Activated T-helper 2 cell treated with anti-CD3 and anti-CD28 coated beads, Interferon-gamma antibody, Interleukin-2, Interleukin-4, amounts not matched to agents 10 μg/mL and 5 μg/mL and 100 μg/mL, durations not matched to agents 14 hours and 24 hours and 36 hours (primary cell): ENCODE measurements around the gene USP17L26. TPM values are rescaled to one million over a fixed set of nuclear protein-coding genes. Genes with fewer than 3 reads are reported as not detected.
"Not testable (repeated sequence)": the region's sequence is repeated elsewhere in the genome, so short reads cannot be mapped to it uniquely, and the experiment has no call there.

Experiments
- DNase-seq: peaks from one replicate; pipeline ENCODE4 v3.0.0; 2021; ENCODE audit warnings: low spot score
- H3K27ac Mint-ChIP-seq: one replicate; pipeline ENCODE4 v1.8.0; 2021; ENCODE audit warnings: mixed read lengths
- H3K27me3 Mint-ChIP-seq: one replicate; pipeline ENCODE4 v1.8.0; 2021; ENCODE audit warnings: low read depth, mixed read lengths
- H3K36me3 Mint-ChIP-seq: one replicate; pipeline ENCODE4 v1.8.0; 2021; ENCODE audit warnings: low read depth, mixed read lengths
- H3K4me1 Mint-ChIP-seq: one replicate; pipeline ENCODE4 v1.8.0; 2021; ENCODE audit warnings: low read depth, mixed read lengths
- H3K4me3 Mint-ChIP-seq: one replicate; pipeline ENCODE4 v1.8.0; 2021; ENCODE audit warnings: low read depth, mild to moderate bottlenecking, moderate library complexity, mixed read lengths
- H3K9me3 Mint-ChIP-seq: one replicate; pipeline ENCODE4 v1.8.0; 2021; ENCODE audit warnings: mixed read lengths
- intact Hi-C: fragments of 100-400 bp; cut with micrococcal nuclease; formaldehyde crosslinking; loops from one replicate; pipeline ENCODE4 v1.15.1; 2023
- total RNA-seq: library from RNA; stranded (reverse); gene quantifications from 2 replicates; pipeline ENCODE4 v1.2.3, GENCODE V29; 2022

Gene USP17L26, protein sequence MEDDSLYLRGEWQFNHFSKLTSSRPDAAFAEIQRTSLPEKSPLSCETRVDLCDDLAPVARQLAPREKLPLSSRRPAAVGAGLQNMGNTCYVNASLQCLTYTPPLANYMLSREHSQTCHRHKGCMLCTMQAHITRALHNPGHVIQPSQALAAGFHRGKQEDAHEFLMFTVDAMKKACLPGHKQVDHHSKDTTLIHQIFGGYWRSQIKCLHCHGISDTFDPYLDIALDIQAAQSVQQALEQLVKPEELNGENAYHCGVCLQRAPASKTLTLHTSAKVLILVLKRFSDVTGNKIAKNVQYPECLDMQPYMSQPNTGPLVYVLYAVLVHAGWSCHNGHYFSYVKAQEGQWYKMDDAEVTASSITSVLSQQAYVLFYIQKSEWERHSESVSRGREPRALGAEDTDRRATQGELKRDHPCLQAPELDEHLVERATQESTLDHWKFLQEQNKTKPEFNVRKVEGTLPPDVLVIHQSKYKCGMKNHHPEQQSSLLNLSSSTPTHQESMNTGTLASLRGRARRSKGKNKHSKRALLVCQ
- total RNA-seq, result not detected in 2 replicates

DNA sequence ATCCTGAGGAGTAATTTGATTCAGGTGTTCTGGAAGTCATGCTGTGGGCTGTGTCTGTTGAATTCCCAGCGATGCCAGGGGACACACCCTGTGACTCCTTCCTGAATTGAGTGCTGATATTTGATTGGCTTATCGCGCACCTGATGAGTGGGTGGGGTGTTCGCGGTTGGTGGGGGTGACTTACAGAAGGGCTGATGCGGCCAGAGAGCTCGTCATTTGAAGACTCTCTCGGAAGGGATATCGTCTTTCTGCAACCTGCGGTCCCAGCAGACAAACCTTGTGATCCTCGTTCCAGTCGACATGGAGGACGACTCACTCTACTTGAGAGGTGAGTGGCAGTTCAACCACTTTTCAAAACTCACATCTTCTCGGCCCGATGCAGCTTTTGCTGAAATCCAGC, at the start of gene USP17L26:
Gene USP17L26 (plus strand): TSS at position 301 of the 400 bp plus-strand sequence. CDS start 0 bp downstream, at position 301.
- H3K9me3 Mint-ChIP-seq, H3K27me3 Mint-ChIP-seq, H3K27ac Mint-ChIP-seq, H3K4me3 Mint-ChIP-seq, H3K4me1 Mint-ChIP-seq, DNase-seq, H3K36me3 Mint-ChIP-seq, intact Hi-C loops: not testable (repeated sequence)

- intact Hi-C loops, H3K27ac Mint-ChIP-seq, H3K27me3 Mint-ChIP-seq, H3K4me1 Mint-ChIP-seq, H3K9me3 Mint-ChIP-seq, H3K4me3 Mint-ChIP-seq, DNase-seq, H3K36me3 Mint-ChIP-seq: not testable (repeated sequence)
These were observed 10.3 kb upstream of the USP17L26 start for GRCh38 chr4:9324191-9324590.

GRCh38 chr4:9324865-9325264, 9.6 kb upstream of the USP17L26 start, which contains the start of gene USP17L24:
Gene USP17L24, plus strand, starts transcription at chr4:9325165. Its CDS starts 0 bp downstream, at chr4:9325165.
- H3K36me3 Mint-ChIP-seq, H3K4me3 Mint-ChIP-seq, H3K4me1 Mint-ChIP-seq, H3K27me3 Mint-ChIP-seq, H3K27ac Mint-ChIP-seq, DNase-seq, H3K9me3 Mint-ChIP-seq, intact Hi-C loops: not testable (repeated sequence)

GRCh38 chr4:9329611-9330010, 4.8 kb upstream of the USP17L26 start, which contains the start of gene USP17L25:
Gene USP17L25, plus strand, starts transcription at chr4:9329911. Its CDS starts 0 bp downstream, at chr4:9329911.
- H3K4me3 Mint-ChIP-seq, H3K36me3 Mint-ChIP-seq, DNase-seq, intact Hi-C loops, H3K4me1 Mint-ChIP-seq, H3K27ac Mint-ChIP-seq, H3K9me3 Mint-ChIP-seq, H3K27me3 Mint-ChIP-seq: not testable (repeated sequence)

DNA sequence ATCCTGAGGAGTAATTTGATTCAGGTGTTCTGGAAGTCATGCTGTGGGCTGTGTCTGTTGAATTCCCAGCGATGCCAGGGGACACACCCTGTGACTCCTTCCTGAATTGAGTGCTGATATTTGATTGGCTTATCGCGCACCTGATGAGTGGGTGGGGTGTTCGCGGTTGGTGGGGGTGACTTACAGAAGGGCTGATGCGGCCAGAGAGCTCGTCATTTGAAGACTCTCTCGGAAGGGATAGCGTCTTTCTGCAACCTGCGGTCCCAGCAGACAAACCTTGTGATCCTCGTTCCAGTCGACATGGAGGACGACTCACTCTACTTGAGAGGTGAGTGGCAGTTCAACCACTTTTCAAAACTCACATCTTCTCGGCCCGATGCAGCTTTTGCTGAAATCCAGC, 4.6 kb downstream of the USP17L26 start, which contains the start of gene USP17L5:
Gene USP17L5 (plus strand): TSS at position 301 of the 400 bp plus-strand sequence. CDS start 0 bp downstream, at position 301.
- H3K36me3 Mint-ChIP-seq, H3K27me3 Mint-ChIP-seq, H3K4me1 Mint-ChIP-seq, DNase-seq, intact Hi-C loops, H3K9me3 Mint-ChIP-seq, H3K27ac Mint-ChIP-seq, H3K4me3 Mint-ChIP-seq: not testable (repeated sequence)

DNA sequence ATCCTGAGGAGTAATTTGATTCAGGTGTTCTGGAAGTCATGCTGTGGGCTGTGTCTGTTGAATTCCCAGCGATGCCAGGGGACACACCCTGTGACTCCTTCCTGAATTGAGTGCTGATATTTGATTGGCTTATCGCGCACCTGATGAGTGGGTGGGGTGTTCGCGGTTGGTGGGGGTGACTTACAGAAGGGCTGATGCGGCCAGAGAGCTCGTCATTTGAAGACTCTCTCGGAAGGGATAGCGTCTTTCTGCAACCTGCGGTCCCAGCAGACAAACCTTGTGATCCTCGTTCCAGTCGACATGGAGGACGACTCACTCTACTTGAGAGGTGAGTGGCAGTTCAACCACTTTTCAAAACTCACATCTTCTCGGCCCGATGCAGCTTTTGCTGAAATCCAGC, 9.4 kb downstream of the USP17L26 start, which contains the start of gene USP17L27:
Gene USP17L27 (plus strand): TSS at position 301 of the 400 bp plus-strand sequence. CDS start 0 bp downstream, at position 301.
- intact Hi-C loops, H3K4me1 Mint-ChIP-seq, DNase-seq, H3K27ac Mint-ChIP-seq, H3K9me3 Mint-ChIP-seq, H3K36me3 Mint-ChIP-seq, H3K4me3 Mint-ChIP-seq, H3K27me3 Mint-ChIP-seq: not testable (repeated sequence)

- H3K27ac Mint-ChIP-seq, intact Hi-C loops, H3K9me3 Mint-ChIP-seq: not testable (repeated sequence)
These were observed 14.1 kb downstream of the USP17L26 start, which contains the start of gene USP17L28 for GRCh38 chr4:9348593-9348992. Gene USP17L28, plus strand, starts transcription at chr4:9348893. Its CDS starts 0 bp downstream, at chr4:9348893.

DNA sequence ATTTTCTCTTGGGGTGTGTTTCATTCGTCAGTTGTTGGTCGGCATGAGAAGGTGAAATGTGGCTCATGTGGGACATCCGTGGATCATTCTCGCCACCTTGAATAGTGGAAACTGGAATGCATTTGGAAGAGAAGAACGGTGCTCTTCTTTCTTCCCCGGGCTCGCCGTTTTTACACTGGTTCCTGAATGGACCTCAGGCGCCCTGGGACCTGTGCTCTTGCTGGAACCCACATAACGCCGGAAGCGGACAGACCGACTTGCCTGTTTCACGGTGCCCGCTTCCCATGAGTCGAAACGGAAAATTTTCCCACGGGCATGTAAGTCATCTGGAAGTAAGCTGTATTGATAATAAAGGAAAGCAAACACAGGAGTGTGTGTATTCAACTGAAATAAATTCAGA, 16.4 kb downstream of the USP17L26 start:
- H3K4me3 Mint-ChIP-seq, H3K4me1 Mint-ChIP-seq, H3K27me3 Mint-ChIP-seq, H3K27ac Mint-ChIP-seq, H3K9me3 Mint-ChIP-seq, intact Hi-C loops, H3K36me3 Mint-ChIP-seq, DNase-seq: not testable (repeated sequence)

More at GRCh38 chr4:9348593-9348992, 14.1 kb downstream of the USP17L26 start, which contains the start of gene USP17L28:
- not testable (repeated sequence) for DNase-seq, H3K4me3 Mint-ChIP-seq, H3K4me1 Mint-ChIP-seq, H3K36me3 Mint-ChIP-seq, H3K27me3 Mint-ChIP-seq

DNA sequence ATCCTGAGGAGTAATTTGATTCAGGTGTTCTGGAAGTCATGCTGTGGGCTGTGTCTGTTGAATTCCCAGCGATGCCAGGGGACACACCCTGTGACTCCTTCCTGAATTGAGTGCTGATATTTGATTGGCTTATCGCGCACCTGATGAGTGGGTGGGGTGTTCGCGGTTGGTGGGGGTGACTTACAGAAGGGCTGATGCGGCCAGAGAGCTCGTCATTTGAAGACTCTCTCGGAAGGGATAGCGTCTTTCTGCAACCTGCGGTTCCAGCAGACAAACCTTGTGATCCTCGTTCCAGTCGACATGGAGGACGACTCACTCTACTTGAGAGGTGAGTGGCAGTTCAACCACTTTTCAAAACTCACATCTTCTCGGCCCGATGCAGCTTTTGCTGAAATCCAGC, 18.9 kb downstream of the USP17L26 start, which contains the start of gene USP17L29:
Gene USP17L29 (plus strand): TSS at position 301 of the 400 bp plus-strand sequence. CDS start 0 bp downstream, at position 301.
- H3K4me1 Mint-ChIP-seq, H3K27me3 Mint-ChIP-seq, intact Hi-C loops, DNase-seq, H3K27ac Mint-ChIP-seq, H3K9me3 Mint-ChIP-seq, H3K36me3 Mint-ChIP-seq, H3K4me3 Mint-ChIP-seq: not testable (repeated sequence)

DNA sequence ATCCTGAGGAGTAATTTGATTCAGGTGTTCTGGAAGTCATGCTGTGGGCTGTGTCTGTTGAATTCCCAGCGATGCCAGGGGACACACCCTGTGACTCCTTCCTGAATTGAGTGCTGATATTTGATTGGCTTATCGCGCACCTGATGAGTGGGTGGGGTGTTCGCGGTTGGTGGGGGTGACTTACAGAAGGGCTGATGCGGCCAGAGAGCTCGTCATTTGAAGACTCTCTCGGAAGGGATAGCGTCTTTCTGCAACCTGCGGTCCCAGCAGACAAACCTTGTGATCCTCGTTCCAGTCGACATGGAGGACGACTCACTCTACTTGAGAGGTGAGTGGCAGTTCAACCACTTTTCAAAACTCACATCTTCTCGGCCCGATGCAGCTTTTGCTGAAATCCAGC, 28.4 kb downstream of the USP17L26 start, which contains the start of gene USP17L30:
Gene USP17L30 (plus strand): TSS at position 301 of the 400 bp plus-strand sequence. CDS start 0 bp downstream, at position 301.
- H3K4me3 Mint-ChIP-seq, DNase-seq, H3K27ac Mint-ChIP-seq, intact Hi-C loops, H3K4me1 Mint-ChIP-seq, H3K36me3 Mint-ChIP-seq, H3K9me3 Mint-ChIP-seq, H3K27me3 Mint-ChIP-seq: not testable (repeated sequence)

GRCh38 chr4:9379881-9380280, 45.4 kb downstream of the USP17L26 start:
- H3K27me3 Mint-ChIP-seq, H3K4me1 Mint-ChIP-seq, H3K4me3 Mint-ChIP-seq, H3K36me3 Mint-ChIP-seq, DNase-seq, H3K27ac Mint-ChIP-seq, intact Hi-C loops, H3K9me3 Mint-ChIP-seq: not testable (repeated sequence)

DNA sequence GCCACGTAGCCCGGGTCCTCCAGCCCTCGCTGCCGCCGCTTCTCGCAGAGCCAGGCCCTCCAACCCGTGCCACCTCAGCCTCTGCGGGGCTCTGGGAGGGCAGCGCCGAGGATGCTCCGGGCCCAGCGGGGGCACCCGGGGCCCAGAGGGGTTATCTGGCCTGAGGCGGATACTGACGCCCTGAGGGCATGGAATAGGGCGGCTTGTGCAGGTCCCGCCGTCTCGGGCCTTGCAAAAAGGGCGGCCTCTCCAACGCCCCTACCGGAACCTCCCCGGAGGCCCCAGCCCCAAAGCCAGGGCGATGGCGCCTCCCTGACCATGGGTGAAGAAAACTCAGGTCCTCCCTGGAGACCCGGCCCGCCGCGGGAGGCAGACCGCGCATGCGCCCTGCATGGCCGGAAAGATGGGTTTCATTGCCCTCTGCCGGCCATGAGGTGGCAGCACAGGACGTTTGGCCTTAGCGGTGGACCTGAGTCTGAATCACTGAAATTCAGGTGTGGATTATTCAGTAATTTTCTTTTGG, 46.6 kb downstream of the USP17L26 start:
- H3K27ac Mint-ChIP-seq, H3K36me3 Mint-ChIP-seq, H3K4me1 Mint-ChIP-seq, H3K9me3 Mint-ChIP-seq, intact Hi-C loops, H3K27me3 Mint-ChIP-seq: not testable (repeated sequence)
- H3K4me3 Mint-ChIP-seq, result peak overlapping the region; percentile 33
- DNase-seq, result peak; percentile 57
